ENCODE measurements around the gene MPPE1. TPM values are rescaled to one million over a fixed set of nuclear protein-coding genes. Genes with fewer than 3 reads are reported as not detected.

MPPE1 gene
- total and polyA plus RNA-seq, 2 of the 4 experiments (the other 2 are of a cell fraction): 13.8 to 19.9 TPM

DNA sequence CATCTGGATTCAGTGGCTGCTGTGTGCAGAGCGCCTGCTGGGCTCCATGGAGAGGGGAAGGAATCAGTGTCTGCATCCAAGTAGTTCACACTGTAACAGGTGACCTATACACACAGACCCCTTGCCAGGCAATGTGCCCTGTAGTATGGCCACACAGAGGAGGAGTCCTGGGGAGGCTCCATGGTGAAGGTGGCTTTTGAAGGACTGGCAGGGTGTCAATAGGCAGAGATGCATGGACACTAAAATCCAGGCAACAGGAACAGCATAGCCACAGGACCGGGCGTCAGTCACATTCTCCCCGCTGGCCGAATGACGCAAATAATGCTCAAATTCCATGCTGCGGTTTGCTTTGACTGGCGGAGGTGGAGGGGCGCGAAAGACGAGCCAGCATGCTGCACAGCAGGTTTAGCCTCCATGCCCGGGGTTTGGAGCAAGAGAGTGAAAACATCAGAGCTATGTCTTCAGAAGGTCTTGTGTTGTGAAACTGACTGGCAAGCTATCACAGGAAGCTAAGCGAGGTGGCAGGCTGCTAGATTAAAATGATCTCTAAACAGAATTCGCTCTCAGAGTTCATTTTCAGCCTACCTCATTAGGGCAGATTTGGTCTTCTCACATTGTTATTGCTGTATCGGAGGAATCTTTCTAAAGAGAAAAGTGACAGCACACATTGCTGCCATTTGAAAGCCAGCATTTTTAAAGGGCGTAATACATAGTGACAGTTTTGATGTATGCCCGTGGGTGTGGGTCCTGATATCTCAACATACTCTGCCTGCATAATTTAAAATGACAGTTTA is 58.1 kb downstream of the MPPE1 start:
- intact Hi-C loops (cut with micrococcal nuclease): loop anchor here (2.0 to 10.0 kb wide), 5 partner anchors 59 to 189 kb away; partner anchors contain the start of genes IMPA2 and MPPE1
- Histone ChIP-seq H3K27me3 (ENCODE audit: control insufficient read depth, insufficient read depth, low read length) (no peaks in the 10 kb centered on the region), H4K5ac (ENCODE audit: low read depth, low read length) (peak overlapping the region; percentile 62; the same call in 1 of the 2 replicates), H3K9me1 (ENCODE audit: insufficient read depth, low read length) (no peaks in the 10 kb centered on the region), H3K9ac (ENCODE audit: low read depth, low read length) (peak overlapping the region; percentile 76), H3K9me3 (ENCODE audit: control insufficient read depth, insufficient read depth, low read length) (no peaks in the 10 kb centered on the region), H2BK20ac (ENCODE audit: low read depth, low read length) (peak overlapping the region; percentile 90), H3K4me1 (ENCODE audit: control insufficient read depth, insufficient read depth, low read length) (peaks cover 6% of the 10 kb centered on the region), H3K4me3 (ENCODE audit: insufficient read depth, low read depth, low read length) (peak overlapping the region; percentile 83), H2AK5ac (ENCODE audit: low read depth, low read length) (peak overlapping the region; percentile 44; the same call in 1 of the 2 replicates), H2BK120ac (ENCODE audit: low read depth, low read length) (peak overlapping the region; percentile 88), H3K27ac (ENCODE audit: insufficient read depth, low read length) (peak overlapping the region; percentile 81), H4K20me1 (ENCODE audit: insufficient read depth, low read length) (no peaks in the 10 kb centered on the region), H4K8ac (ENCODE audit: low read depth in 2 of 2, low read length in 2 of 2) (peak overlapping the region; percentile 87 to 92), H4K91ac (ENCODE audit: insufficient read depth, low read depth, low read length) (peak overlapping the region; percentile 90), H2BK15ac (ENCODE audit: low read depth, low read length) (peak overlapping the region; percentile 80; the same call in 2 of the 3 replicates), H3K4me2 (ENCODE audit: low read depth, low read length) (peak overlapping the region; percentile 85), H2BK5ac (ENCODE audit: low read depth, low read length, poor library complexity, severe bottlenecking) (peak overlapping the region; percentile 91), H3K4ac (ENCODE audit: low read depth, low read length) (peak overlapping the region; percentile 83), H3K56ac (ENCODE audit: extremely low read depth, insufficient read depth, low read length) (peak overlapping the region; percentile 75), H3K18ac (ENCODE audit: low read depth, low read length) (peak overlapping the region; percentile 84), H3K36me3 (ENCODE audit: control insufficient read depth, insufficient read depth, low read length) (no peaks in the 10 kb centered on the region; the same call in 1 of the 2 replicates), H3K23ac (ENCODE audit: low read depth, low read length) (peak overlapping the region; percentile 85), H2AK9ac (replicated peaks; ENCODE audit: low read depth, low read length, poor library complexity) (peak overlapping the region; percentile 66), H2AFZ (replicated peaks; ENCODE audit: low read length, poor library complexity) (peak overlapping the region; percentile 94), H3K14ac (replicated peaks; ENCODE audit: low read depth, low read length) (peak overlapping the region; percentile 72), H3K79me1 (ENCODE audit: low read depth in 1 of 2, low read length in 2 of 2) (peaks cover 0 to 19% of the 10 kb centered on the region in 2 experiments; a peak in 2 of 4 replicates)
- WGBS, 2 experiments (ENCODE audit: extremely low coverage in 2 of 2, insufficient read length in 1 of 2): 0% methylated on average over 8 of the region's 17 CpGs; no CpG with 5 or more reads in 1 of the 2 experiments
- POLR2A ChIA-PET (ENCODE audit: unreplicated experiment): interaction anchor here (0.6 kb wide), 1 partner anchor 145 kb away, joined by 6 read pairs; no protein-coding TSS in a partner anchor
- TF ChIP-seq RAD21 (IDR thresholded peaks at IDR 0.05; ENCODE audit: low read length) (peak; percentile 25), FOS (IDR thresholded peaks at IDR 0.05; ENCODE audit: low read depth, low read length) (0 out of 2 replicates have a peak, but pooled peaks have one; percentile 49), CEBPB (IDR thresholded peaks at IDR 0.05; ENCODE audit: low read depth, low read length) (peak; percentile 90), BHLHE40 (IDR thresholded peaks at IDR 0.05; ENCODE audit: low read depth, low read length) (peak; percentile 55), NFE2L2 (IDR thresholded peaks at IDR 0.05; ENCODE audit: low read depth, low read length) (peak; percentile 68), RCOR1 (IDR thresholded peaks at IDR 0.05; ENCODE audit: insufficient replicate concordance, low read length) (peak; percentile 91), MXI1 (IDR thresholded peaks at IDR 0.05; ENCODE audit: borderline replicate concordance, low read depth, low read length) (peak; percentile 90), POLR2A (IDR thresholded peaks at IDR 0.05; ENCODE audit: low read depth, low read length) (no peak; the same call in none of the 2 replicates), MAZ (IDR thresholded peaks at IDR 0.05; ENCODE audit: borderline replicate concordance, low read depth, low read length) (peak; percentile 49), RFX5 (IDR thresholded peaks at IDR 0.05; ENCODE audit: low read depth, low read length) (no peak)
- TF ChIP-seq, protein P1, sequence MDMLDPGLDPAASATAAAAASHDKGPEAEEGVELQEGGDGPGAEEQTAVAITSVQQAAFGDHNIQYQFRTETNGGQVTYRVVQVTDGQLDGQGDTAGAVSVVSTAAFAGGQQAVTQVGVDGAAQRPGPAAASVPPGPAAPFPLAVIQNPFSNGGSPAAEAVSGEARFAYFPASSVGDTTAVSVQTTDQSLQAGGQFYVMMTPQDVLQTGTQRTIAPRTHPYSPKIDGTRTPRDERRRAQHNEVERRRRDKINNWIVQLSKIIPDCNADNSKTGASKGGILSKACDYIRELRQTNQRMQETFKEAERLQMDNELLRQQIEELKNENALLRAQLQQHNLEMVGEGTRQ (IDR thresholded peaks at IDR 0.05; ENCODE audit: low read depth, low read length): no peak
- in situ Hi-C loops (cut with MboI; ENCODE audit: low sequenced_read_pairs): loop anchor here (10.0 kb wide), 1 partner anchor 435 kb away; no protein-coding TSS in a partner anchor
- CTCF ChIA-PET: interaction anchor here (1.7 kb wide), 1 partner anchor 21 kb away, joined by 3 read pairs; no protein-coding TSS in a partner anchor
- peak; percentile 96 for DNase-seq
- ATAC-seq (ENCODE audit: low read depth): peak; percentile 50
- BruUV-seq (replicated peaks): no TSS peak
- dilution Hi-C loops (cut with HindIII; ENCODE audit: low sequenced_read_pairs, unreplicated experiment): no loop called here

Measured in IMR-90 (cell line).